A172 (cell line): ENCODE measurements around the gene GABBR1. TPM values are rescaled to one million over a fixed set of nuclear protein-coding genes. Genes with fewer than 3 reads are reported as not detected.

Experiments
- DNase-seq: peaks from one replicate; pipeline ENCODE4 v3.0.0-alpha.2; 2015; ENCODE audit warnings: low spot score
- total RNA-seq: library from RNA; depleted of rRNA; stranded (reverse); fragments of >200 nt; shearing (Covaris generic); gene quantifications from 2 replicates; pipeline ENCODE4 v1.2.3, GENCODE V29; 2014; rRNA removed

Gene GABBR1
- total RNA-seq, 1 experiment from 2014 or later = 1.3 TPM

DNA sequence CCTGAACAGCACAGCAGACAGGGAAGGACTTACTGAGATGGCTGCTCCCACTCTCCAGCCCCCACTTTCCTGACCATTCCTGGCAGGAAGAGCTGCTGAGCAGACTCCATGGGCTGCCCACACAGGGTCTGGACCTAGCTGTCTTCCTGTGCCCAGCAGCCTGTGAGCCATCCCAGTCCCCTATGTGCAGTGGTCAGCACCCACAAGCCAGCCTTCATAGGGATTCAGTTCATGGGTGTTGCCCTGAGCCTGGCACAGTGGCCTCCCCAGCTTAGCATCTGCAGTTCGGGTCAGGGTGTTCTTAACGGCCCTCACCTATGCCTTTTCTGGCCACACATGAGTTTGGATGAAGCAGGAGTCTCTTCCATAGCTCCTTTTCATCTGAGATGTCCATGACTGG lies 105.4 kb downstream of the GABBR1 start:
- DNase-seq = no peak

DNA sequence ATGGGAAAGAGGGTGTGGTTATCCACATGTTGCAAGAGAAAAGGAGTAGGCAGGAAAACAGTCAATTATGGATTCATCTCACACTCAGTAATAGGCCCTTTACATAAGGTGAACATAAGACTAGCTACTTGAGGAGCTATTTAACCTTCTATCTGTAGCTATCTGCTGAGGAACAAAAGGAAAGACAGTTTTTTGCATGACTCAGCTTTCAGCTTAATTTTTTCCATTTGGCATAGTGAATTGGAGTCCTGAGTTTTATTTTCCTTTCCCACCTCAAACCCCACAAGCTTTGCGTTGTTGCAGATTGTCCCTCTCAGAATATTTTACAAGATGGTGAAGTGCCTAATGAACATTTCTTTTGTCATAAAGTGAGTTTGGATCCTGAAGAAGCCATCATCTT lies 105.9 kb downstream of the GABBR1 start:
- DNase-seq = no peak

GRCh38 chr6:29525311-29525639 lies 107.7 kb downstream of the GABBR1 start:
- DNase-seq = no peak

- DNase-seq = no peak
Measured at GRCh38 chr6:29524444-29525310, 108.3 kb downstream of the GABBR1 start.

- DNase-seq = no peak
Measured at GRCh38 chr6:29524044-29524443, 108.9 kb downstream of the GABBR1 start.

DNA sequence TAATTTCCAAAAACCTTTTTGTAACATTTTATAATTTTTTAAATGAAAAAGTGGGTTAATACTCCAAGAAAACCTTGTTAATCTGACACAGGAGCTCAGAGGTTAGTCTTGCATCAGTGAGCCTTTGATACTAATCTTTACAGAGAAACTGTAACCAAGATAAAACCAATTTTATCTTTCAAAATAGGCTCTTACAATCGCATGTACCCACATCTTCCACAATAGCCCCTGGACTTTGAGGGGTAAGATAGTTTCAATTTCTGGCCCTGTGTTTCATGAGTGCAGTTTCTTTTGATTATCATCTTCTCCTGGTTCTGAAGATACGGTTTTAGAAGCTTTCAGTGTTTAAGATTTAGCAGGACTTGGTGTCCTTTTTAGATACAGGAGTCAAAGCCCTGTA lies 110.8 kb downstream of the GABBR1 start:
- DNase-seq = no peak

GRCh38 chr6:29521006-29521680 lies 111.8 kb downstream of the GABBR1 start:
- DNase-seq = no peak

DNA sequence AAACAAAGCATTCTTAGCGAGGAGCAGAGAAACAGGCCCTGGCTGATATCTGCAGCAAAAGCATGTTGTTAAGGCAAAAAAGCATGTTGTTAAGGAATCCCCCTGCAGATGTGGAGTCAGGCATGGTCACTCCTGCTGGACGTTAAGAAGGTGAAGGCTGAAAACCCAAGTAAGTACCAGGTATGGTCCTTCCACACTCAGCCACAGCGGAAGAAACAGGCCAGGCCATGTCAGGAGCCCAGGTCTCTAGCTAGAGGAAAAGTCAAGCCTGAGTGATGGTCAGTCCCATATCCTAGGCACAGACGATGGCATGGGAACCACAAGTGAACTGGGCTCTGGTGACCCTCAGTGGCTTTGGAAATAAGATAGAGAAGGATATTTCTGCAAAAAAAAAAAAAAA lies 112.8 kb downstream of the GABBR1 start:
- DNase-seq = no peak

DNA sequence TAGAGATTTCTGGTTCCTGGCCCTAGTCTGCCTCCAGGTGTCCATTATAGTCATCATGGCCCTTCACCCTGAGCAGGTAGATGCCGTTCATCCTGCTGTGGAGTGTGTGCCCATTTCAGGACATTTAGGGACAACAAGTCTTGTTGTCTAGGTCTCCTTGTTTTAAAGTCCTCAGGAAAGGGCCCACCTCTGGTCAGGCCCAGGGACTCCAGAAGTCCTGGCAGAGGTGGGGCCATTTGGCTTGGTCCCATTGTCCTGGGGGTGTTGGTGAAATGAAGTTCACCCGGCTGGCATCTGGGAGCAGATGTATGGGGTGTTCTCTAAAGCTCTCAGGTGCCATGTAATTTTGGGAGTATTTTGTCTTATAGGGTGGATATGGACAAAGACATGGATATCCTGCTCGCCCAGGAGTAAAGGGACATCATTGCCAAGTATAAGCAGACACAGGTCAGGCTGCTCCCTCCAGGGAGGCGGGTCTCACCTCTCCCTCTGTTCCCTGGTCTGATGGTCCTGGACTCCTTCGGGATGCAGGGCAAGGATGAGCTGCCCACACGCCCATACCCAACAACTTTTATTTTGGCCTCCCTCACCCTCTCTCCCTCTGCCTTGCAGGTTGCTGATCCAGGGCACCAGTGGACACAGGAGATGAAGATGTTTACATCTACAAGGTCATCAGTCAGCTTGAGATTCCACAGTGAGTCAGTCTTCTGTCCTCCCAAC lies 113.5 kb downstream of the GABBR1 start:
- DNase-seq = no peak

DNA sequence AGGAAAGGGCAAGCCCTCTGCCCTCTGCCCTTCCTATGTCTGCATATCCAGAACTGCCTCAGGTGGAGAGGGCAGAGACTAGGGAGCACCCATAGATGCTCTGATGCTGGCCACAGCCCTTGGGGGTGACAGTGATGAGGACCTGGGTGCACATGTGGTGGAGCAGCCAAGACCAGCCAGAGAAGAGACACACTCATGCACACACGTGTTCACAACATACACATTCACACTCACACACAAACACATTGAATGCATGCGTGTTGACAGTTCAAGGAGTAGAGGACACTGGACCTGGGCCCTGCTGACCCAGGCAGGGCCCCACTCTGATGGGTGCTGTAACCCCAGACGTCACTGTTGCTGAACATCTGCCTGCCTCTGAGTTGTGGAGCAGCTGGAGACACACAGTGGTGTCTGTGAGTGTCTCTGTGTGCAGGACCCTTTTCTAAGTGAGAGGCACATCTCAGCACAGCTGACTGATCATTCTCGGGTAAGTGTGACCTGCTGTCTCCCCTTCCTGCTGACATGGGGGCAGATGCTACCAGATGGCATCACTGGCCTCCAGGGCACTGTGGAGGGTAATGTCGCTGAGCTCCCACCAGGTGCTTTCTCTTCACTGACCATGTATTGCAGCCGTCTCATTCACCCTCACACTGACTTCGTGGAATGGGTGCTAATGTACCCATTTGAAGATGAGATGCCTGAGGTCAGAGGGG lies 115.1 kb downstream of the GABBR1 start:
- DNase-seq = no peak

- no peak for DNase-seq
Measured at GRCh38 chr6:29517245-29517644, 115.7 kb downstream of the GABBR1 start.

- DNase-seq = peak; percentile 88
Measured at GRCh38 chr6:29516108-29516507, 116.9 kb downstream of the GABBR1 start.

- DNase-seq = no peak
Measured at GRCh38 chr6:29510746-29511300, 122.2 kb downstream of the GABBR1 start.

- peak; percentile 7 for DNase-seq
Measured at GRCh38 chr6:29510202-29510601, 122.8 kb downstream of the GABBR1 start.

Other genes starting within 250 kb of the GABBR1 start
- gene OR12D2, start 237.6 kb downstream of the GABBR1 start, total RNA-seq = not detected in 2 replicates
- gene OR12D1, start 218.3 kb downstream of the GABBR1 start, total RNA-seq = not detected in 2 replicates
- not detected in 2 replicates for gene OR10C1, start 193.9 kb downstream of the GABBR1 start, total RNA-seq
- gene OR11A1, start 176.1 kb downstream of the GABBR1 start, total RNA-seq = not detected in 2 replicates
- not detected in 2 replicates for gene OR2H1, start 176.0 kb downstream of the GABBR1 start, total RNA-seq
- not detected in 2 replicates for gene MAS1L, start 145.2 kb downstream of the GABBR1 start, total RNA-seq
- gene UBD, start 73.5 kb downstream of the GABBR1 start, total RNA-seq = not detected in 2 replicates
- not detected in 2 replicates for gene OR2H2, start 48.1 kb downstream of the GABBR1 start, total RNA-seq
- not detected in 2 replicates for gene MOG, start 23.9 kb upstream of the GABBR1 start, total RNA-seq
- gene ZFP57, start 48.0 kb upstream of the GABBR1 start, total RNA-seq = not detected in 2 replicates
- 8.2 and 13.3 TPM in 2 replicates for gene HLA-F, start 90.3 kb upstream of the GABBR1 start, total RNA-seq
- gene HLA-G, start 194.6 kb upstream of the GABBR1 start, total RNA-seq = not detected in 2 replicates